Activated gamma-delta T cell (primary cell): ENCODE measurements around the gene ATG9A.
"Not testable (repeated sequence)": the region's sequence is repeated elsewhere in the genome, so short reads cannot be mapped to it uniquely, and the experiment has no call there.

Source experiments
- DNase-seq: peaks from one replicate; lab custom pipeline; 2025; lab: John Stamatoyannopoulos, UW
- total RNA-seq, 2 donors: gene quantifications; one replicate each; lab custom pipeline; 2026; lab: John Stamatoyannopoulos, UW

Gene ATG9A, protein sequence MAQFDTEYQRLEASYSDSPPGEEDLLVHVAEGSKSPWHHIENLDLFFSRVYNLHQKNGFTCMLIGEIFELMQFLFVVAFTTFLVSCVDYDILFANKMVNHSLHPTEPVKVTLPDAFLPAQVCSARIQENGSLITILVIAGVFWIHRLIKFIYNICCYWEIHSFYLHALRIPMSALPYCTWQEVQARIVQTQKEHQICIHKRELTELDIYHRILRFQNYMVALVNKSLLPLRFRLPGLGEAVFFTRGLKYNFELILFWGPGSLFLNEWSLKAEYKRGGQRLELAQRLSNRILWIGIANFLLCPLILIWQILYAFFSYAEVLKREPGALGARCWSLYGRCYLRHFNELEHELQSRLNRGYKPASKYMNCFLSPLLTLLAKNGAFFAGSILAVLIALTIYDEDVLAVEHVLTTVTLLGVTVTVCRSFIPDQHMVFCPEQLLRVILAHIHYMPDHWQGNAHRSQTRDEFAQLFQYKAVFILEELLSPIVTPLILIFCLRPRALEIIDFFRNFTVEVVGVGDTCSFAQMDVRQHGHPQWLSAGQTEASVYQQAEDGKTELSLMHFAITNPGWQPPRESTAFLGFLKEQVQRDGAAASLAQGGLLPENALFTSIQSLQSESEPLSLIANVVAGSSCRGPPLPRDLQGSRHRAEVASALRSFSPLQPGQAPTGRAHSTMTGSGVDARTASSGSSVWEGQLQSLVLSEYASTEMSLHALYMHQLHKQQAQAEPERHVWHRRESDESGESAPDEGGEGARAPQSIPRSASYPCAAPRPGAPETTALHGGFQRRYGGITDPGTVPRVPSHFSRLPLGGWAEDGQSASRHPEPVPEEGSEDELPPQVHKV
- total RNA-seq, result 41.6 to 44.2 reads per million in 2 donors

DNA sequence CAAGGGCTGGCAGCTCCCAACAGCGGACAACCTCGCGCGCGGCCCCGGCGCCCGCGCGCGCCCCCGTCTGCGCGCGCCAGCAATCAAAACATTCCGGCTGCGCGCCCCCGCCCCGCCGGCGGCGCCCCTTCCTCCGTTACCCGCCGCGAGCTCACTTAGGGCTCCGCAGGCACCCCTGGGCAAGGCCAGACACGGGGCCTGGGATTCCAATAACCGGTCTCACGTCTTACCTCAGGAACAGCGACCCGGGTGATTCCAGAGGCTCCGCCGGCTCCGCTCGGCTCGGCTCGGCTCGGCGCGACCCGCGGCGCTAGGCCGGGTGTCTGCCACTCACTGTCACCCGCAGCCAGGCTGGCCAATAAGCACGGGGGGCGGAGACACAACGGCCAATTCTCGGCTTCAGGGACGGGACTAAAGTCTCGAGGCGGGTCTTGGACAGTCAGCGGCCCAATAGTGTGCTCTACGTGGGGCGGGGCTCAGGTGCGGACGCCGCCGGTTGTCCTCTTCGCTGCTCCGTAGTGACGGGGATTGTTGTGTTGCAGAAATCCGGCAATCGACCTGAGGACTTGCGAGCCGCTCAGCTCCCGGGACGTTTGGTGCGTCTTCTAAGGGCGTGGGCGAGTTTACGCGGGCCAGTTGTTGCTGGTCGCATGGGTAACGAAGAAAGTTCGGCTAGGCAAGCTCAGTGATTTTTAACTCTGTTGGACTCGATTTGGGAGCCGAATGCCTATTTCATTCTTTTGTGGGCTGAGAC, at the start of gene ATG9A, which contains the start of gene ANKZF1:
Gene ATG9A (minus strand): TSS at position 332 of the 754 bp plus-strand sequence. CDS start 1,612 bp downstream, outside the sequence.
Gene ANKZF1 (plus strand): TSS at position 502 of the 754 bp plus-strand sequence. CDS start 452 bp downstream, outside the sequence.
- DNase-seq, result peak; percentile 90

DNA sequence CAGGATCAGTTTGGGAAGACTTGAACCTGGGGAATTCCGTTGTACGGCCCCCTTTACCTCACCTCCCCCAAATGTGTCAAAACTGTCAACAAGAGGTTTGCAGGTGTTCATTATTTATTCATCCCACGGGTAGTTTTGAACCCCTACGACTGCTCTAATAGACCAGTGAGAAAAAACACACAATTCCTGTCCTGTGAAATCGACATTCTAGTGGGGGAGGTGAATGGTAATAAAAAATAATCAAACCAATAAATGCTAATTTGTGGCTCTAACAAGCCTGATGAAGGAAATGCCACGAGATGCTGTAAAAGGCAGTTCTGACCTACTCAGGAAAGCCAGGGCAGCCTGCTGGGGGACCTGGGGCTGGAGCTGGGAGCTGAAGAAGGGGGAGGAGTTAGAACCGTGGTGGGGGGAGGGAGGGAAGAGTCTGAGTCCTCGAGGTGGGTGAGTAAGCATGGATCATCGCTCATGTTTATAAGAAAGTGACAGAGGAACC, 49.3 kb upstream of the ATG9A start:
- no peak for DNase-seq

DNA sequence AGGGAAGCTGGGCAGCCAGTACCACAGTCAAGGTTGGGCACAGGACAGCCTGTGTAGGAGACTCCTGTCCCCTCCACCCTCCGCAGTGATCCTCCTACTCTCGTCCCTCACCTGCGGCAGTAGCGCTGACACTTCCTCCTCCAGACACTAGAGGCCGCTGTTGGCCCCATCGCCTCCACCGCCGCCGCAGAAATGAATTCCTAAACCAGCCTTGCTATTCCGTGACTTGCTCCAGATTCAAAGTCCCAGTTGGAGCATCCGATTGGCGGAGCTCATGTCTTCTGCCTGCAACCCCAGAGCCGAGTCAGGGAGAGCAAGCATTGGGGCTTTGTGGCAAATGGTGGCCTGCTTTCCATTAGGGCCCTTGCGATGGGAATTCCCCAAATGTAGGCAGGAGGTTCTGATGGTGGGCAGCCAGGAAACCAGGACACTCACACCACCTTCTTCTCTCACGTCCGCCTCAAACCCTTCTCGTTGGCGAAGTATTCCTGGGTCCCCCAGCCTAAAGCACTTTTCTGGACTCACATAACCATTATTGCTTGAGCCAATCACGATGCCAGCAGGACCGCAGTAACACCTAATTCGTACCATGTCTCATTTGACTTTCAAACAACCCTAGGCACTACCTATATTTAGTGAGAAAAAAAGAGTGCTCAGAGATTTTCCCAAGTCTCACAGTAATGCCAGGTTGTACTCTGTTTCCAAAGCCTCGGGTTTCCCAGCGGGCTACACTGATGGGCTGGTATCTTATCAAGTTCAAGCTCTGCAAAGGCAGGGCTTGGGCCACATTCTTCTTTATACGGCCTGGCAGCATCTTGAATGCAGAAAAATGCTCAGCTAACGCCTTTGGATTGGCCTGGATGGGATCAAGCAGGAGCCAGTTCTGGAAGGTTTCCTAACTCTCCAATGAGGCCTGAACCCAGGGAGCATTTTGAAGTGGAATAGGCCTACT, 48.5 kb upstream of the ATG9A start:
- DNase-seq, result peak; percentile 31

DNA sequence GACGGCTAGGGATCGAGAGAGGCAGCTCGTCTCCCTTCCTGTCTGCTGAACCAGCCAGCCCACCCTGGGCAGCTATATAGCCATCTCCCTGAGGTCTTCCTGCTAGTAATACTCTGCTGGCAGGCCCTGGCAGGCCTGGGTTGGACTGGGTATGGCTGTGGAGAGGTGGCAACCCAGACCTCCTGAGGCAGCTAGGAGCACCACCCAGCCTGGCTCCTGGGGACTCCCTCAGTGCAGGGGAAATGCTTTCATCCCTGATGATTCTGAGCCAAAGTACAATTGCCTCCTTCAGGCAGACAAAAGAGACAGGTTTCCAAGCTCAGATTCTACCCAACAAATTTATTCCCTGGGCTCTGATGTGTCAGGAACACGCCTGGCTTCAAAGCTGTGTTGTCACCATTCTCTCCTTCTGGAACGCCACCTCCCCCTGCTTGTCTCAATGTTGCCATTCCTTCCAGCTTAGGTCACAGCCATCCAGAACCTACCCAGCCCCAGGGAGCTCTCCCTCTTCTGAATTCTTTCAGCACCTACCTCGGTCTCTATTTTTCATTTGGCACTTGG, 45.0 kb upstream of the ATG9A start:
- DNase-seq, result no peak

DNA sequence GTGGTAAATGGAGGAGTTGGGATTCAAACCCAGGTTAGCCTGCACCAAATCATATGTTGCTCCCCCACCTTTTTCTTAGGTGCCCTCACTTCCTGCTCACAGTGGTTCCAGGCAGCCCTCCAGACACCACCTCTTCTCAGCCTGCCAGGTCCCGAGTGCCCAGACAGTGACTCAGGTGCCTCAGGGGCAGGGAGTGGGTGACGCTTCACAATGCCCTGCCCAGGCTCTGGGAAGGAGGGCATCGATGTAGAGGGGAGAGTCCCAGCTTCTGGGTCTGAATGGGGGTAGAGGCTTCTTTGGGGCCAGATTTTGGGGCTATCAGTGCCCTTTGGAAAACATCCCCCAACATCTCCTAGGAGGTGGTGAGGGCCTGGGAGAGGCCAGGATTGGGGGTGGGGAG, 44.5 kb upstream of the ATG9A start:
- no peak for DNase-seq

DNA sequence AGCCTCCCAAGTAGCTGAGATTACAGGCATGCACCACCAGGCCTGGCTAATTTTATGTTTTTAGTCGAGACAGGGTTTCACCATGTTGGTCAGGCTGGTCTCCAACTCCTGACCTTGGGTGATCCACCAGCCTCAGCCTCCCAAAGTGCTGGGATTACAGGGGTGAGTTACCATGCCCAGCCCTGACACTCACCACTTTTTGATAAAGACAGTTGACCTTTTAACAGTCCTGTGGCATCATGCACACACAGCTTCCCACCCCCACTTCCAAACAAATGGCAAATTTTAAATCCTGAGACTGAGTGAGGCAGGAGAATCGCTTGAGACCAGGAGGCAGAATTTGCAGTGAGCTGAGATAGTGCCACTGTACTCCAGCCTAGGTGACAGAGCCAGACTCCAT, 43.6 kb upstream of the ATG9A start:
- DNase-seq, result no peak

DNA sequence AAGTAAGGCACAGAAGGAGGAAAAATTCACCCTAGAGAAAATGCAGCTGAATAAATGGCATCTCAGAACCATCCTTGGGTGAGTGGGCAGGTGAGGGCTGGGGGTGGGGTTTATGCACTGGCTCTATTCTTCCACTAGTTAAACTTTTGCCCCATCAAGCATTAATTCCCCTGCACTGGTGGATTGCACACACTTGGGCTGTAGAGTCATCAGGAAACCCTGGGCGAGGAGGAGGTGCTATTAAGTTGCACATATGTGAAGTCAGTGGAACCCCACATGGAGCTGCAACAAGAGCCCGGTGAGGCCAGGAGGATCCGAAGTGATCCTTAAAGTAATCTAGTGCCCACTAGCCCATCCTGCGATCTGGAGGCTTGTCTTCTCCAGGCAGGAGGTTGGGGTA, 42.9 kb upstream of the ATG9A start:
- DNase-seq, result no peak

DNA sequence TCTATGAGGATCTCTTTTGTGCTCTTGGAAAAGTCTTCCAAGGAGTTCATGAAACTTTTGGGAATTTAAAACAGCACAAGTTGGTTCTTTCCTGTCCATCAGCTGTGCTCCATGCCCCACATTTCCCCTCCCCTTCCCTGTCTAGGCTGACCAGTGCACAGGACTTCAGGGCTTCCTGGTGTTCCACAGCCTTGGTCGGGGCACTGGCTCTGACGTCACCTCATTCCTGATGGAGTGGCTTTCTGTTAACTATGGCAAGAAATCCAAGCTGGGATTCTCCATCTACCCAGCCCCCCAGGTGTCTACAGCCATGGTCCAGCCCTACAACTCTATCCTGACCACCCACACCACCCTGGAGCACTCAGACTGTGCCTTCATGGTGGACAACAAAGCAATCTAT, 41.6 kb upstream of the ATG9A start:
- DNase-seq, result no peak

DNA sequence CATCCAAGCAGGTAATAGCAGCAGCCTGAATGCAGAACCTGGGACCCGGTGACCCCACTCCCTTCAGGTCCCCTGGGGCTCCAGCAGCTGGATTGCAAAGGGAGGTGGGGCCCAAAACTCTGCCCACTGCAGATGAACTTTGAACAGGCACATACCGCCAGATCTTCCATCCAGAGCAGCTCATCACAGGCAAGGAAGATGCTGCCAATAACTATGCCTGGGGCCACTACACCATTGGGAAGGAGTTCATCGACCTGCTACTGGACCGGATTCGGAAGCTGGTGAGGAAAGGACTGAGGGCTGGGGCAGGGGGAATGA, 40.6 kb upstream of the ATG9A start:
- DNase-seq, result no peak

DNA sequence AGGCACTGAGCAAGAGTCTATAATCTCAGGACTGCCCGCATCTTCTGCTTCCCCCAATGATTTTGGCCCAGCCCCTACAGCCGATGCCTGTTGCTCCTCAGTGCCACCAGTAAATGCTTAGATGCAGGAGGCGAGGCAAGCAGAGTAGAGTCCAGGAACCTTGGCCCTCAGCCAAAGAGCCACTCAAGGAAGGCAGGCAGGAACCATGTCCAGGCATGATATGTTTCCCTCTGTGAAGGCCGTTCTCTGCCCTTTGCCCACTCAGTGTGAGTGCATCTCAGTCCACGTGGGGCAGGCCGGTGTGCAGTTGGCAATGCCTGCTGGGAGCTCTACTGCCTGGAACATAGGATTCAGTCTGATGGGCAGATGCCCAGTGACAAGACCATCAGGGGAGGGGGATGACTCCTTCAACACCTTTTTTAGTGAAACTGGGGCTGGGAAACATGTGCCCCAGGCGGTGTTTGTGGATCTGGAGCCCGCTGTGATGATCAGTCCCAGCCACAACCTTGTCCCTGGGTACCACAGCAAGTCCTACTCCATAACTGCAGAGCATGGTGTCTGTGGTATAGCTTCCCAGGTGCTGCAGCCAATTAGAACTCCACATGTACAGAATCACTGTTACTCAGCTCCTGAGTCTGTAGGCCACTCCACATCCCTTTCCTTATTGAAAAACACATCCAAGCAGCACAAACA, 40.1 kb upstream of the ATG9A start:
- DNase-seq, result no peak

DNA sequence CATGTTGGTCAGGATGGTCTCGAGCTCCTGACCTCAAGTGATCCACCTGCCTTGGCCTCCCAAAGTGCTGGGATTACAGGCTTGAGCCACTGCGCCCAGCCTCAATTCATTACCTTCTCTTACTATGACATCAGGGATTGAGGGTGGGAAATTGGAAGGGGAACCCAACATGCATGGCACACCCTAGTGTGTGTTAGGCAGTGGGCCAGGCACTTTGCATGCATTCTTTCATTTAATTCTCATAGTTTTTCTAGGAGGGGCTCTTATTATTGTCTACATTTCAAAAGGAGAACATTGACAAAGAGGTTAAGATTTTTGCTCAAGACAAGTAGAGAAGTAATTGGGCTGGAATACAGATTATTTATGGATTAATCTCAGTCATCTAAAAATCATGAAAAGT, 38.9 kb upstream of the ATG9A start:
- DNase-seq, result no peak

DNA sequence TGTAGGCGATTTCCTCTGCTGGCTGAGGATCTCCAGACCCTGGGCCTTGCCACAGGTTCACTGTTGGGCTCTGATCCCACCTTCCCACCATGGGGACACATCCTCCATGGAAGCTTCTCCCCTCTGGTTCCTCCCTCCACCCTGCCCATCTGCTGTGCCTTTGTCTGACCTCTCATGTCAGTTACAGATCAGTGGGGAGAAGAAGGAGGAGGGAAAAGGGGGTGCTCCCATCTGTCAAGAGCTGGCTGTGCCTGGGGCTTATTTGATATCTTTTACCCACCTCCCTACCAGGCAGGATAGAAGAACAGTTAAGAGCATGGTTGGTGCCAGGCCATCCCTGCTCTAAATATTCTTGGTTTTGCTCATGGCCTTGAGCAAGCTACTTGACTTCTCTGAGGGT, 37.5 kb upstream of the ATG9A start:
- no peak for DNase-seq

DNA sequence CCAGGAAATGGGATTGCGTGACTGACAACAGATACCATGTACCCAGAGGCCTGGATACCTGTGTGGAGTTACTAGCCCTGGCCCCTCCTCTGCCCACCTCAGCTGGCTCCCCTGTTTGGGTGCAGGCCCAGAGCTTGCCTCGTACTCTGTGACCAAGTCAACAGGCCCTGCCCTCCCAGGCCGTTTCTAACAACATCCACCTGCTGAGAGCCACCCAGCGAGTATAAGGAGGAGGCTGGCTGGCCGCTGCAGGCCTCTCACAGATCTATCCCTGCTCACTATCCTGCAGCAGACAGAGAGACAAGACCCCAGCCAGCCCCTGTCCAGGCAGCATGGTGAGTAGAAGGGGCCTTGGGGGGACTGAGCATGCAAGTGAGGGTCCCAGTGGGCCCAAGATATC, 36.8 kb upstream of the ATG9A start:
- DNase-seq, result no peak

DNA sequence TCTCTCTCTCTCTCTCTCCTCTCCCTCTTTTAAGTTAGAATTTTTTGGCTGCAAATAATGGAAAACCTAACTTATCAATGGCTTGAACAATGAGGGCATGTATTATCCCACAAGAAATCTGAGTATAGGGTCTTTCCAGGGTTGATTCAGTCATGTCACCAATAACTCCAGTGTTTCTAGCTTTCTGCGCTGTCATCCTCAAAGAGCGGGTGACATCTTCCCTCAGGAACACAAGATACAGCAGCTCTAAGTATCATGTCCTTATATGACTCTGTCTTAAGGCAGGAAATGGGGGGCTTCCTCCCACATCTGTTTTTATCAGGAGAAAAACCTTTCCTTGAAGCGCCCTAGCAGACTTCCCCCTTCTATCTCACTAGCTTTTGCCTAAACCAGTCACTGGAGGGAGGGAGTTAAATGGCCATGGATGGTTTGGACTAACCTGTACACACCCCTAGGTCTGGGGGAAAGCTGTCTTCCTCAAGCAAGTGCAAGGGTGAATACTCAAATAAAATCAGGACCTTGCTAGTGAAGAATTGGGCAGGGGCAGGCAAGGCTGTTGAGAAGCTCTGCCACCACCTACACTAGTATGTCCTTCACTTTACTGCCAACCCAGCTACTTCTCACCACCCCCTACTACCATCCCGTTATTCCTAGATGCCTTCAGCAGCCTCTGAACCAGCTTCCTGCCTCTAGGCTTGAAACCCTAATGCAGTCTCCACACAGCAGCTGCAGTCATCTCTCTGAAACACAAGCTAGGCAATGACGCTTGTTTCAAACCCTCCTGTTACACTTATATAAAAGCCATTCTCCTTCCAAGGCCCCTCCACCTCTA, 31.8 kb upstream of the ATG9A start:
- DNase-seq, result no peak

DNA sequence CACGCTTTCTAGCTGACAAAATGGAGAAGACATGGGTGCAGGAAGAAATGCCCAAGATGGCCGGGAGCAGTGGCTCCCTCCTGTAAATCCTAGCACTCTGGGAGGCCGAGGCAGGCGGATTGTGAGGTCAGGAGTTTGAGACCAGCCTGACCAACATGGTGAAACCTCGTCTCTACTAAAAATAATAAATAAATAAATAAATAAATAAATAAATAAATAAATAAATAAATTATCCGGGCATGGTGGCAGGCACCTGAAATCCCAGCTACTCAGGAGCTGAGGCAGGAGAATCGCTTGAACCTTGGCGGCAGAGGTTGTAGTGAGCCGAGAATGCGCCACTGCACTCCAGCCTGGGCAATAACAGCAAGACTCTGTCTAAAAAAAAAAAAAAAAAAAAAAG, 29.5 kb upstream of the ATG9A start:
- not testable (repeated sequence) for DNase-seq

DNA sequence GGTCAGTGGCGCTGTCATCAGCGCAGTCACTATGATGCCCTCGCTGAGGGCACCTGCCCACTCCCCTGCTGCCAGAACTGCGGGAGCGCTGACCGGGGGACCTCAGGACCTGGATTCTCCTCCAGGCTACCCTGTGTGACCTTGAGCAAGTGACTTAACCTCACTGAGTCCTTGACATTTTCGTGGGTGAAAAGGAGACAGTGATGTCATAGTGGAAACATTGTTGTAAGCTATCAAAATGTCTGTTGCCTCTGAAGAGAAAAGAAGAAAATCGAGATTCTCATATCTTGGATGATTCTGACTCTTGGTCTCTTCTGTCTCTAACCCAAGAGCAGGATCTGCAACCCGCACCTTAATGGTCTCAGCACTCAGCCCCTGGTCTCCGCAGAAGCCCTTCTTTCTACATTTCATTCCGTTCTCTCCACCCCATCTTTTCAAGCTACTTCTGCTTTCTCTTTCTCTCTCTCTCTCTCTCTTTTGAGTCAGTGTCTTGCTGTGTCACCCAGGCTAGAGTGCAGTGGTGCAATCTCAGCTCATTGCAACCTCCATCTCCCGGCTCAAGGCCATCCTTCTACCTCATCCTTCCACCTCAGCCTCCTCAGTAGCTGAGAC, 25.3 kb upstream of the ATG9A start:
- DNase-seq, result no peak

DNA sequence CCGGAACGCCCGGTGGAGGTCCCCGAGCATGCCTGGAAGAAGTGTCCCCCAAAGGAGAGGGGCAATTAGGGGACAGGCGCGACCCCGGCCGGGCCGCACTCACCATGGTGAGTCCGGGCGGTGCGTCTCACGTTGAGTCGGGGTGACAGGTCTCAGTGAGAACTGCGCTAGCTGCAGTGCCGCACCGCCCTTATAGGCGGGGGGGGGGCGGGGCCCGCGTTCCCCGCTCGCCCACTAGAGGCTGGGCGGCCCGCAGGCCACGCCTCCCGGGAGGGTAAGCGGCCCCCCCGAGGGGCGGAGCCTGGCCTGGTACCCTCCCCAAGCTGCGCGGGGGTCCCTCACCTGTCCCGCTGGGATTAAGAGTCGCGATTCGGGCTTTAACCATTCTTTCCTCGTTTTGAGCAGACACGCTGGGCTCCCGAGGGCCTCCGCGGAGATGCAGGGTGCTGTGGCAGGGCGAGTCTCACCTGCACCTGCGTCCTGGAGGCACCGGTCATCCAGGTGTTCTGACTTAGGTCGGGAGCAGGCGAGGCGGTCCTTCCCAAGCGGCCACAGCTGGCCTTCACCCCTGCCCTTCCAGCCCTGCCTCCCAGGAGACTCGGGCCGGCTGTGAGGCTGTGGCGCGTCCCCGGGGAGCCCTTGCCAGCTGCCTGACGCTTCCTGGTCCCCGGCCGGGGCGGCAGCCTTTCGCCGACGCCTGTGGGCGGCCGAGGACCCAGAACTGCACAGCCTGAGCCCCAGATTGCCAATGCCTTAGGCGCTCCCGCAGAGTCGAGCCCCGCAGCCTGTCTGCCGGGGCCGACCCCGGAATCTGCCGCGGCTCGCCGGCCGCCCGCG, 24.5 kb upstream of the ATG9A start, which contains the start of gene TUBA4A:
Gene TUBA4A (minus strand): TSS at position 166 of the 837 bp plus-strand sequence. CDS start 60 bp downstream, at position 106.
- peak; percentile 86 for DNase-seq
